Measurements from ENCODE around the gene PKD1L1.
"Not testable (repeated sequence)": the region's sequence is repeated elsewhere in the genome, so short reads cannot be mapped to it uniquely, and the experiment has no call there.

Gene PKD1L1

GRCh38 chr7:47937065-47937687 lies 11.1 kb downstream of the PKD1L1 start:
- no peak for DNase-seq

- no peak for DNase-seq
These were observed 11.9 kb downstream of the PKD1L1 start for GRCh38 chr7:47936323-47936722.

GRCh38 chr7:47935336-47935735 lies 12.9 kb downstream of the PKD1L1 start:
- DNase-seq = no peak

GRCh38 chr7:47934831-47935230 lies 13.4 kb downstream of the PKD1L1 start:
- no peak for DNase-seq

- no peak for DNase-seq
These were observed 15.1 kb downstream of the PKD1L1 start for GRCh38 chr7:47933215-47933614.

- DNase-seq = no peak
These were observed 15.7 kb downstream of the PKD1L1 start for GRCh38 chr7:47932466-47933037.

GRCh38 chr7:47932016-47932415 lies 16.2 kb downstream of the PKD1L1 start:
- no peak for DNase-seq

GRCh38 chr7:47931005-47932004 lies 17.0 kb downstream of the PKD1L1 start:
- no peak for DNase-seq

GRCh38 chr7:47924266-47924665 lies 24.0 kb downstream of the PKD1L1 start:
- no peak for DNase-seq

- not testable (repeated sequence) for DNase-seq
These were observed 25.0 kb downstream of the PKD1L1 start for GRCh38 chr7:47923081-47923875.

- not testable (repeated sequence) for DNase-seq
These were observed 31.8 kb downstream of the PKD1L1 start for GRCh38 chr7:47916514-47916913.

GRCh38 chr7:47915616-47915976 lies 32.7 kb downstream of the PKD1L1 start:
- DNase-seq = no peak

- DNase-seq = no peak
These were observed 33.3 kb downstream of the PKD1L1 start for GRCh38 chr7:47914717-47915615.

- DNase-seq = no peak
These were observed 35.9 kb downstream of the PKD1L1 start for GRCh38 chr7:47912332-47912731.

- no peak for DNase-seq
These were observed 39.5 kb downstream of the PKD1L1 start for GRCh38 chr7:47908720-47909119.

GRCh38 chr7:47907981-47908616 lies 40.2 kb downstream of the PKD1L1 start:
- no peak for DNase-seq

GRCh38 chr7:47906883-47907282 lies 41.4 kb downstream of the PKD1L1 start:
- no peak for DNase-seq

- no peak for DNase-seq
These were observed 43.0 kb downstream of the PKD1L1 start for GRCh38 chr7:47905076-47905920.

GRCh38 chr7:47902013-47902412 lies 46.3 kb downstream of the PKD1L1 start:
- no peak for DNase-seq

GRCh38 chr7:47901542-47901941 lies 46.7 kb downstream of the PKD1L1 start:
- no peak for DNase-seq
